PFSK-1 (cell line): ENCODE results near the gene PNLIPRP3.

ENCODE experiments used
- FOXP2 ChIP-seq: optimal IDR thresholded peaks from 2 replicates; pipeline ENCODE3; 2011; ENCODE audit warnings: borderline replicate concordance, control low read depth, inconsistent platforms; ENCODE audit not compliant: insufficient read depth; ENCODE audit errors: extremely low read length, extremely low read depth
- POLR2AphosphoS5 ChIP-seq: IDR thresholded peaks from 2 replicates; pipeline ENCODE4 v1.6.1; 2012; ENCODE audit warnings: low read depth, mild to moderate bottlenecking, control low read depth, low read length, moderate library complexity
- SIN3A ChIP-seq: IDR thresholded peaks from 2 replicates; pipeline ENCODE4 v1.6.1; 2012; ENCODE audit warnings: mild to moderate bottlenecking, low read length, moderate library complexity, borderline replicate concordance; ENCODE audit not compliant: insufficient read depth
- TAF1 ChIP-seq: IDR thresholded peaks from 2 replicates; pipeline ENCODE4 v1.6.1; 2012; ENCODE audit warnings: low read length, control low read depth, borderline replicate concordance; ENCODE audit not compliant: insufficient read depth
- TF ChIP-seq, protein P1 (sequence below), 2 experiments: IDR thresholded peaks; 2 replicates each; pipeline versions ENCODE4 v1.6.1 to v1.8.0; 2011 to 2012; ENCODE audit warnings: low read depth in 2 of 2, low read length in 2 of 2, control low read depth in 1 of 2, inconsistent platforms in 1 of 2, mild to moderate bottlenecking in 1 of 2, moderate library complexity in 1 of 2; ENCODE audit not compliant: insufficient read depth in 1 of 2

The PNLIPRP3 gene

DNA sequence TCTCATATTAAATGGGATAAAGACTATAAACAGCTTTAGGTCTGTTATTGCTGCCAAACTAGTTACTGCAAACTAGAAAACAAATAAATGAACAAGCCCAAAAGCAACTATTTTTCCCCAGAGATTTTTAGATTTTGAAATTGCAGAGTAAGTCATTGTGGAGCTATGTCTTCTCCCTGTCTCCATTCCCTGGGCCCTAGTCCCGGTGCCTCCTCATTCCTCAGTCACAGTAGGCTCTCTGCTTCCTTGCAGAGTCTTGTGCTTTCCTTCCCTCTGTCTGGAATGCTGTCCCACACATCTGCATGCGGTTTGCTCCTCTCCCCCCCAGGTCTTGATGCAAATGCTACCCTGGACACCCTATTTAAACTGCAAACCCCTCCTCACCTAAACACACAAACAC, 4.0 kb downstream of the PNLIPRP3 start:
- TF ChIP-seq TAF1: no peak
- TF ChIP-seq POLR2AphosphoS5: no peak
- TF ChIP-seq SIN3A: no peak
- TF ChIP-seq, protein P1, sequence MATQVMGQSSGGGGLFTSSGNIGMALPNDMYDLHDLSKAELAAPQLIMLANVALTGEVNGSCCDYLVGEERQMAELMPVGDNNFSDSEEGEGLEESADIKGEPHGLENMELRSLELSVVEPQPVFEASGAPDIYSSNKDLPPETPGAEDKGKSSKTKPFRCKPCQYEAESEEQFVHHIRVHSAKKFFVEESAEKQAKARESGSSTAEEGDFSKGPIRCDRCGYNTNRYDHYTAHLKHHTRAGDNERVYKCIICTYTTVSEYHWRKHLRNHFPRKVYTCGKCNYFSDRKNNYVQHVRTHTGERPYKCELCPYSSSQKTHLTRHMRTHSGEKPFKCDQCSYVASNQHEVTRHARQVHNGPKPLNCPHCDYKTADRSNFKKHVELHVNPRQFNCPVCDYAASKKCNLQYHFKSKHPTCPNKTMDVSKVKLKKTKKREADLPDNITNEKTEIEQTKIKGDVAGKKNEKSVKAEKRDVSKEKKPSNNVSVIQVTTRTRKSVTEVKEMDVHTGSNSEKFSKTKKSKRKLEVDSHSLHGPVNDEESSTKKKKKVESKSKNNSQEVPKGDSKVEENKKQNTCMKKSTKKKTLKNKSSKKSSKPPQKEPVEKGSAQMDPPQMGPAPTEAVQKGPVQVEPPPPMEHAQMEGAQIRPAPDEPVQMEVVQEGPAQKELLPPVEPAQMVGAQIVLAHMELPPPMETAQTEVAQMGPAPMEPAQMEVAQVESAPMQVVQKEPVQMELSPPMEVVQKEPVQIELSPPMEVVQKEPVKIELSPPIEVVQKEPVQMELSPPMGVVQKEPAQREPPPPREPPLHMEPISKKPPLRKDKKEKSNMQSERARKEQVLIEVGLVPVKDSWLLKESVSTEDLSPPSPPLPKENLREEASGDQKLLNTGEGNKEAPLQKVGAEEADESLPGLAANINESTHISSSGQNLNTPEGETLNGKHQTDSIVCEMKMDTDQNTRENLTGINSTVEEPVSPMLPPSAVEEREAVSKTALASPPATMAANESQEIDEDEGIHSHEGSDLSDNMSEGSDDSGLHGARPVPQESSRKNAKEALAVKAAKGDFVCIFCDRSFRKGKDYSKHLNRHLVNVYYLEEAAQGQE (IDR thresholded peaks at IDR 0.05; ENCODE audit: insufficient read depth in 1 of 2, low read depth in 2 of 2, low read length in 2 of 2): no peak
- no peak for TF ChIP-seq FOXP2

- no peak for TF ChIP-seq TAF1
- TF ChIP-seq, protein P1 (IDR thresholded peaks at IDR 0.05; ENCODE audit: insufficient read depth in 1 of 2, low read depth in 2 of 2, low read length in 2 of 2): no peak
- no peak for TF ChIP-seq FOXP2
- TF ChIP-seq SIN3A: no peak
- TF ChIP-seq POLR2AphosphoS5: no peak
These were observed 9.5 kb downstream of the PNLIPRP3 start for GRCh38 chr10:116437076-116437692.

DNA sequence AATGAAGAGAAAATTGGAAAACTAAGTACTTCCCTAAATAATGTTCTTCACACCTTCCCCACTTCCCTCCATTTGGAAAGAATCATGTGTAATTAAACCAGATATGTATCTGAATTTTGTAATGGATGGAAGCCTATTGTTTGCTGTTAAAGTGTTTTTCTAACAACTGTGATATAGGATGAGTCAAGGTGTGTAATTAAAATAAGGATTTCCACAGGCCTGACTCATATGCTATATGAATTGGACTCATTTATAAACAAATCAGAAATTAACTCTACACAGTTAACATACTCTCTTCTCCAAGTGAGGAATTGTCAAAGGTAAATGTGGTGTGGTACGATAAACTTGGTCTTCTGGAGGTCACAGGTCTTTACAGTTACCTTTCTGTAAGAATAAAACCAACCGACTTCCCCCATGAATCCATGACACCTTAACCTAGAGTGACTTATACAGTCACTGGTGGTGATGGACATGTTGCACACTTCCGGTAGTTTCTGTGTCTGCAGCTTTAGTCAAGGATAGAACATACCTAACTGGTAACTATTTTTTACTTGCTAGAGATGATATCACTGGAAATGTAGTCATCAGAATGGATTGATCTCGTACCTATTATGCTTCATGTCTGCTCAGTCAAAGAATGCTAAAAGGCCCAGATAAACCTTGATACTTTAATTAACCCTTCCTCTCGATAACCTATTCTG, 12.8 kb downstream of the PNLIPRP3 start:
- TF ChIP-seq POLR2AphosphoS5 (no peak), TAF1 (no peak)

- TF ChIP-seq POLR2AphosphoS5: no peak
- TF ChIP-seq SIN3A: no peak
- no peak for TF ChIP-seq FOXP2
- no peak for TF ChIP-seq TAF1
- TF ChIP-seq, protein P1 (IDR thresholded peaks at IDR 0.05; ENCODE audit: insufficient read depth in 1 of 2, low read depth in 2 of 2, low read length in 2 of 2): no peak
These were observed 17.0 kb downstream of the PNLIPRP3 start for GRCh38 chr10:116444527-116445142.

DNA sequence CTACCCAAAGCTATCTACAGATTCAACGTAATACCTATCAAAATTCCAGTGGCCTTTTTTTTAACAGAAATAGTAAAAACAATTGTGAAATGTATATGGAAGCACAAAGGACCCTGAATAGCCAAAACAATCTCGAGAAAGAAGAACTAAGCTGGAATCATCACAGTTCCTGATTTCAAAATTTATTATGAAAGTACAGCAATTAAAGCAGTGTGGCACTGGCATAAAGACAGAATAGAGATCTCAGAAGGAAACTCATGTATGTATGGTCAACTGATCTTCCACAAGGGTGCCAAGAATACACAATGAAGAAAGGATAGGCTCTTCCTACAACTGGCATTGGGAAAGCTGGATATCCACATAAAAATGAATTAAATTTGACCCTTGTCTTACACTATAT, 23.2 kb downstream of the PNLIPRP3 start:
- TF ChIP-seq TAF1: no peak
- TF ChIP-seq POLR2AphosphoS5: no peak
- TF ChIP-seq SIN3A: no peak
- TF ChIP-seq FOXP2: no peak
- TF ChIP-seq, protein P1 (IDR thresholded peaks at IDR 0.05; ENCODE audit: insufficient read depth in 1 of 2, low read depth in 2 of 2, low read length in 2 of 2): no peak
